ENCODE results near the gene MMADHC. TPM values are rescaled to one million over a fixed set of nuclear protein-coding genes. Genes with fewer than 3 reads are reported as not detected.
A peak's percentile ranks its signal among the peaks of the same experiment; 100 is the strongest.

MMADHC gene
- total RNA-seq, 1 donor = 187 TPM

DNA sequence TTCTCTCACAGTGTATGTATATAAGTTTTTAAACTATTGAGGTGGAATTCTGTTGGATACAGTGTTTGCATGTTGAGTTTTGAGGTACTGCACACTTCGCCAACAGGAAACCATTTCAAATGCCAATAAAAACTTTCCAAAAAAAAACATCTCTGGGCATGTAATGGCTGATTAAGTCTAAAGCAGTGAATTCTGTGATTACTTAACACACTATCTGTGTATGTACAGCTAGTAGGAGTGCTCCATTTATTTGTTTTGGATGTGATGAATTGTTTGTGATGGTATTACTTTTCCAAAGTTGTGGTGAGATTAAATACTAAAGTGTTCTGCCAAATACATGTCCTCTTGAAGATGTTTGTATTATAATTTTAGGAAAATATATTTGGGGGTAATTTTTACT lies 31.1 kb downstream of the MMADHC start:
- Histone ChIP-seq H3K27ac (ENCODE audit: low read depth, low read length) (no peak overlapping the region), H4K20me1 (ENCODE audit: insufficient read depth, low read length) (no peaks in the 10 kb centered on the region), H3K9me3 (ENCODE audit: low read depth, low read length) (no peaks in the 10 kb centered on the region), H3K79me2 (ENCODE audit: insufficient read depth, low read length) (no peaks in the 10 kb centered on the region), H3K4me1 (ENCODE audit: insufficient read depth, low read length) (no peaks in the 10 kb centered on the region), H3K27me3 (ENCODE audit: insufficient read depth, low read length) (no peaks in the 10 kb centered on the region), H3K4me2 (ENCODE audit: insufficient read depth, low read length) (no peak overlapping the region), H2AFZ (ENCODE audit: low read length) (no peak overlapping the region), H3K4me3 (ENCODE audit: insufficient read depth, low read length) (no peak overlapping the region), H3K36me3 (ENCODE audit: insufficient read depth, low read length) (no peaks in the 10 kb centered on the region)
- TF ChIP-seq, protein P1, sequence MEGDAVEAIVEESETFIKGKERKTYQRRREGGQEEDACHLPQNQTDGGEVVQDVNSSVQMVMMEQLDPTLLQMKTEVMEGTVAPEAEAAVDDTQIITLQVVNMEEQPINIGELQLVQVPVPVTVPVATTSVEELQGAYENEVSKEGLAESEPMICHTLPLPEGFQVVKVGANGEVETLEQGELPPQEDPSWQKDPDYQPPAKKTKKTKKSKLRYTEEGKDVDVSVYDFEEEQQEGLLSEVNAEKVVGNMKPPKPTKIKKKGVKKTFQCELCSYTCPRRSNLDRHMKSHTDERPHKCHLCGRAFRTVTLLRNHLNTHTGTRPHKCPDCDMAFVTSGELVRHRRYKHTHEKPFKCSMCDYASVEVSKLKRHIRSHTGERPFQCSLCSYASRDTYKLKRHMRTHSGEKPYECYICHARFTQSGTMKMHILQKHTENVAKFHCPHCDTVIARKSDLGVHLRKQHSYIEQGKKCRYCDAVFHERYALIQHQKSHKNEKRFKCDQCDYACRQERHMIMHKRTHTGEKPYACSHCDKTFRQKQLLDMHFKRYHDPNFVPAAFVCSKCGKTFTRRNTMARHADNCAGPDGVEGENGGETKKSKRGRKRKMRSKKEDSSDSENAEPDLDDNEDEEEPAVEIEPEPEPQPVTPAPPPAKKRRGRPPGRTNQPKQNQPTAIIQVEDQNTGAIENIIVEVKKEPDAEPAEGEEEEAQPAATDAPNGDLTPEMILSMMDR (IDR thresholded peaks at IDR 0.05; ENCODE audit: extremely low read depth, low read depth, low read length) = no peak
- no peak for DNase-seq (ENCODE audit: insufficient read length, low spot score, missing footprints)

DNA sequence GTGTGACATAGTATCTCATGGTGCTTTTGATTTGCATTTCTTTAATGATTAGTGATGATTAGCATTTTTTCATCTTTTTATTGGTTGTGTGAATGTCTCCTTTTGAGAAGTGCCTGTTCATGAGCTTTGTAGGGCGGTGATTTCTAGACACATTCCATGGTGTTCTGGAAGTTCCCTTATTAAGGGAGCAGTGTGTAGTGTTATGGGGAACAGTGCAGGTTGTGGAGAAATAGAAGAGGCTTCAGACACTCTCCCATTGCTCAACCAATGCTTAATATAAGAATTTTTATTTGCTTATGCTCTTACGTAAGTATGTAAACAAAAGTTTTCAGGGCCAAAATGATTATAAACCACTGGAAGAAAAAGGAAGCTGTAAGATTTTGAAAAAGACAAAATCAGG lies 34.7 kb downstream of the MMADHC start:
- TF ChIP-seq, protein P1 (IDR thresholded peaks at IDR 0.05; ENCODE audit: extremely low read depth, low read depth, low read length) = no peak
- Histone ChIP-seq H3K27me3 (ENCODE audit: insufficient read depth, low read length) (no peaks in the 10 kb centered on the region), H2AFZ (ENCODE audit: low read length) (no peak overlapping the region), H3K27ac (ENCODE audit: low read depth, low read length) (no peak overlapping the region), H3K4me3 (ENCODE audit: insufficient read depth, low read length) (no peak overlapping the region), H3K9me3 (ENCODE audit: low read depth, low read length) (no peaks in the 10 kb centered on the region), H3K36me3 (ENCODE audit: insufficient read depth, low read length) (no peaks in the 10 kb centered on the region), H3K4me1 (ENCODE audit: insufficient read depth, low read length) (no peaks in the 10 kb centered on the region), H3K4me2 (ENCODE audit: insufficient read depth, low read length) (no peak overlapping the region), H3K79me2 (ENCODE audit: insufficient read depth, low read length) (no peaks in the 10 kb centered on the region), H4K20me1 (ENCODE audit: insufficient read depth, low read length) (no peaks in the 10 kb centered on the region)
- DNase-seq (ENCODE audit: insufficient read length, low spot score, missing footprints) = no peak

DNA sequence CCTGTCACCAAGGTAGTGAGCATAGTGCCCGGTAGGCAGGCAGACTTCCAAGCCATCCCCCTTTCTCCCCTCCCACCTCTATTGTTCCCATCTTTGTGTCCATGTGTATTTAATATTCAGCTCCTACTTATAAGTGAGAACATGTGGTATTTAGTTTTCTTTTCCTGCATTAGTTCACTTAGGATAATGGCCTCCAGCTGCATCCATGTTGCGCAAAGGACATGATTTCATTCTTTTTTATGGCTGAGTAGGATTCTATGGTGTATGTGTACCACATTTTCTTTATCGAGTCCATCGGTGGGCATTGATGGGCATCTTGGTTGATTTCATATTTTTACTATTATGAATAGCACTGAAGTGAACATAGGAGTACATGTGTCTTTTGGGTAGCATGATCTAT lies 35.3 kb downstream of the MMADHC start:
- Histone ChIP-seq H3K9me3 (ENCODE audit: low read depth, low read length) (no peaks in the 10 kb centered on the region), H2AFZ (ENCODE audit: low read length) (no peak overlapping the region), H3K4me3 (ENCODE audit: insufficient read depth, low read length) (no peak overlapping the region), H3K4me1 (ENCODE audit: insufficient read depth, low read length) (no peaks in the 10 kb centered on the region), H3K36me3 (ENCODE audit: insufficient read depth, low read length) (no peaks in the 10 kb centered on the region), H3K27me3 (ENCODE audit: insufficient read depth, low read length) (no peaks in the 10 kb centered on the region), H4K20me1 (ENCODE audit: insufficient read depth, low read length) (no peaks in the 10 kb centered on the region), H3K4me2 (ENCODE audit: insufficient read depth, low read length) (no peak overlapping the region), H3K27ac (ENCODE audit: low read depth, low read length) (no peak overlapping the region), H3K79me2 (ENCODE audit: insufficient read depth, low read length) (no peaks in the 10 kb centered on the region)
- no peak for DNase-seq (ENCODE audit: insufficient read length, low spot score, missing footprints)
- TF ChIP-seq, protein P1 (IDR thresholded peaks at IDR 0.05; ENCODE audit: extremely low read depth, low read depth, low read length) = no peak

DNA sequence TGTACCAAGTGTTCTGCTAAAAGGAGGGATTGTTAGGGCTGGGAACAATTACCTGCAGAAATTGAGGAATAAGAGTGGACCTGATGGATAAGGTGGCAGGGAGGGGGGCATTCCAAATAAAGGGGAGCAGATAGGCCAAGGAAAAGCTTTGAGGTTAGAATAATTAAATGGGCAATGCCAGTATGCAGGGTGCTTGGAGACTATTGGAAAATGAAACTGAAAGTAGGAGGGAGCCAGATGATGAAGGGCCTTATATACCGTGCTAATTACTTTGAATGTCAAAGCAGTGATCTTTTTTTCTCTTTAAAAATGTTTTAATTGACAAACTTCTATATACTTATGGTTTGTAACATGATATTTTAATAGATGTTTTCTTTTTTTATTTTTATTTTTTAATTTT lies 42.9 kb downstream of the MMADHC start:
- Histone ChIP-seq H3K36me3 (ENCODE audit: insufficient read depth, low read length) (no peaks in the 10 kb centered on the region), H3K4me3 (ENCODE audit: insufficient read depth, low read length) (no peak overlapping the region), H3K4me1 (ENCODE audit: insufficient read depth, low read length) (no peaks in the 10 kb centered on the region), H4K20me1 (ENCODE audit: insufficient read depth, low read length) (no peaks in the 10 kb centered on the region), H3K4me2 (ENCODE audit: insufficient read depth, low read length) (peak overlapping the region; percentile 57), H3K9me3 (ENCODE audit: low read depth, low read length) (no peaks in the 10 kb centered on the region), H3K27ac (ENCODE audit: low read depth, low read length) (no peak overlapping the region), H3K27me3 (ENCODE audit: insufficient read depth, low read length) (no peaks in the 10 kb centered on the region), H2AFZ (ENCODE audit: low read length) (peak overlapping the region; percentile 47), H3K79me2 (ENCODE audit: insufficient read depth, low read length) (no peaks in the 10 kb centered on the region)
- no peak for DNase-seq (ENCODE audit: insufficient read length, low spot score, missing footprints)
- TF ChIP-seq, protein P1 (IDR thresholded peaks at IDR 0.05; ENCODE audit: extremely low read depth, low read depth, low read length) = no peak
